ENCODE data around the gene GPR162.

DNA sequence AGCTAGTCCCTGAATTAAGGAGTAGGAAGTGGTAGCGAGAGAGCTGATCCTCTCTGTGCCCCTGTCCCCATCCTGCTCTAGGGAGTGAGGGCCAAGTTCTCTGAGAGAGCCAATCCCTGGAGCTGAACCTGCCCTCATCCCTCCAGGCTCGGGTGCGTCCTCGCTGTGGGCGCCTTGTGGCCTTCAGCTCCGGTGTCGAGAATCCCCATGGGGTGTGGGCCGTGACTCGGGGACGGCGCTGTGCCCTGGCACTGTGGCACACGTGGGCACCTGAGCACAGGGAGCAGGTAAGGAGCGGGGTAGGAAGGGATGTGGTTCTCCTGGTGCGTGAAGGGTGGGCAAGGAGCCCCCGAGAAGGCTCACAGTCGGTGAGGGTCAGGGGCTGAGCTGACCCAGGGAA is 17.2 kb downstream of the GPR162 start:
- TF ChIP-seq EZH2phosphoT487 (IDR thresholded peaks at IDR 0.05; ENCODE audit: borderline replicate concordance, low read depth, low read length) = no peak
- no peak for TF ChIP-seq CTCF (conservative IDR thresholded peaks at IDR 0.05; ENCODE audit: low read length)
